GM23338 (cell line): ENCODE data around the gene HIVEP2.

Experiments
- CREB1 ChIP-seq: fragments of 250-450 bp; sonication (Bioruptor Pico); IDR thresholded peaks from 2 replicates; pipeline ENCODE4 v1.5.0; 2020; ENCODE audit warnings: low read depth, mild to moderate bottlenecking, moderate library complexity
- CTCF ChIP-seq, 2 experiments: fragments of 200-600 bp in 1 of 2; sonication (generic) in 1 of 2; conservative IDR thresholded peaks; 2 replicates each; pipeline versions ENCODE4 v1.5.1 to v1.6.1; 2016 to 2017; ENCODE audit warnings: antibody characterized with exemption in 2 of 2, low read depth in 2 of 2, mild to moderate bottlenecking in 2 of 2, moderate library complexity in 1 of 2
- EZH2 ChIP-seq: fragments of 200-600 bp; sonication (generic); IDR thresholded peaks from one replicate; pipeline ENCODE4 v1.8.0; 2017; ENCODE audit warnings: antibody characterized with exemption, mild to moderate bottlenecking, low read depth; ENCODE audit not compliant: unreplicated experiment
- EZH2phosphoT487 ChIP-seq: fragments of 200-600 bp; sonication (generic); IDR thresholded peaks from one replicate; pipeline ENCODE4 v1.8.1; 2018; ENCODE audit warnings: antibody characterized with exemption; ENCODE audit not compliant: unreplicated experiment
- POLR2AphosphoS5 ChIP-seq: IDR thresholded peaks from 2 replicates; pipeline ENCODE4 v1.6.1; 2016; ENCODE audit warnings: antibody characterized with exemption, low read depth
- ZNF114 ChIP-seq: fragments of 250-450 bp; sonication (Bioruptor Pico); IDR thresholded peaks from 2 replicates; pipeline ENCODE4 v1.5.0; 2020; ENCODE audit warnings: mild to moderate bottlenecking, moderate library complexity
- ZNF331 ChIP-seq: fragments of 250-450 bp; sonication (Bioruptor Pico); IDR thresholded peaks from 2 replicates; pipeline ENCODE4 v1.5.0; 2020; ENCODE audit warnings: low read depth, mild to moderate bottlenecking, moderate library complexity
- ZNF462 ChIP-seq: fragments of 250-450 bp; sonication (Bioruptor Pico); IDR thresholded peaks from 2 replicates; pipeline ENCODE4 v1.5.0; 2020; ENCODE audit warnings: mild to moderate bottlenecking, moderate library complexity
- TF ChIP-seq, protein P1 (sequence below): IDR thresholded peaks from one replicate; pipeline ENCODE4 v1.6.1; 2018; ENCODE audit warnings: antibody characterized with exemption; ENCODE audit not compliant: unreplicated experiment

GRCh38 chr6:142846459-142846831, 98.5 kb downstream of the HIVEP2 start:
- TF ChIP-seq CTCF (conservative IDR thresholded peaks at IDR 0.05; ENCODE audit: low read depth in 2 of 2): no peak
- TF ChIP-seq CREB1 (CRISPR knock-in tag): no peak
- no peak for TF ChIP-seq EZH2
- no peak for TF ChIP-seq POLR2AphosphoS5
- TF ChIP-seq EZH2phosphoT487: no peak
- TF ChIP-seq ZNF114 (CRISPR knock-in tag): no peak
- no peak for TF ChIP-seq ZNF462 (CRISPR knock-in tag)
- TF ChIP-seq, protein P1, sequence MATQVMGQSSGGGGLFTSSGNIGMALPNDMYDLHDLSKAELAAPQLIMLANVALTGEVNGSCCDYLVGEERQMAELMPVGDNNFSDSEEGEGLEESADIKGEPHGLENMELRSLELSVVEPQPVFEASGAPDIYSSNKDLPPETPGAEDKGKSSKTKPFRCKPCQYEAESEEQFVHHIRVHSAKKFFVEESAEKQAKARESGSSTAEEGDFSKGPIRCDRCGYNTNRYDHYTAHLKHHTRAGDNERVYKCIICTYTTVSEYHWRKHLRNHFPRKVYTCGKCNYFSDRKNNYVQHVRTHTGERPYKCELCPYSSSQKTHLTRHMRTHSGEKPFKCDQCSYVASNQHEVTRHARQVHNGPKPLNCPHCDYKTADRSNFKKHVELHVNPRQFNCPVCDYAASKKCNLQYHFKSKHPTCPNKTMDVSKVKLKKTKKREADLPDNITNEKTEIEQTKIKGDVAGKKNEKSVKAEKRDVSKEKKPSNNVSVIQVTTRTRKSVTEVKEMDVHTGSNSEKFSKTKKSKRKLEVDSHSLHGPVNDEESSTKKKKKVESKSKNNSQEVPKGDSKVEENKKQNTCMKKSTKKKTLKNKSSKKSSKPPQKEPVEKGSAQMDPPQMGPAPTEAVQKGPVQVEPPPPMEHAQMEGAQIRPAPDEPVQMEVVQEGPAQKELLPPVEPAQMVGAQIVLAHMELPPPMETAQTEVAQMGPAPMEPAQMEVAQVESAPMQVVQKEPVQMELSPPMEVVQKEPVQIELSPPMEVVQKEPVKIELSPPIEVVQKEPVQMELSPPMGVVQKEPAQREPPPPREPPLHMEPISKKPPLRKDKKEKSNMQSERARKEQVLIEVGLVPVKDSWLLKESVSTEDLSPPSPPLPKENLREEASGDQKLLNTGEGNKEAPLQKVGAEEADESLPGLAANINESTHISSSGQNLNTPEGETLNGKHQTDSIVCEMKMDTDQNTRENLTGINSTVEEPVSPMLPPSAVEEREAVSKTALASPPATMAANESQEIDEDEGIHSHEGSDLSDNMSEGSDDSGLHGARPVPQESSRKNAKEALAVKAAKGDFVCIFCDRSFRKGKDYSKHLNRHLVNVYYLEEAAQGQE: no peak
- no peak for TF ChIP-seq ZNF331 (CRISPR knock-in tag)
